Keratinocyte (primary cell): ENCODE results near the gene ANKS1B. TPM values are rescaled to one million over a fixed set of nuclear protein-coding genes. Genes with fewer than 3 reads are reported as not detected.

Source experiments
- DNase-seq: peaks from one replicate; pipeline ENCODE4 v3.0.0-alpha.2; 2011; ENCODE audit warnings: low read depth, missing footprints, low spot score
- FAIRE-seq: peaks from 2 replicates; lab custom pipeline; 2011; peaks lifted over from hg19 to GRCh38; lab: Jason Lieb, UNC
- H2AFZ ChIP-seq: 2 replicates; pipeline ENCODE4 v1.6.0; 2012; ENCODE audit warnings: low read length, control low read depth, inconsistent platforms; ENCODE audit not compliant: control insufficient read depth
- H3K27ac ChIP-seq: 2 replicates; pipeline ENCODE4 v1.5.1; 2011; ENCODE audit warnings: low read length; ENCODE audit not compliant: control insufficient read depth, insufficient read depth
- H3K27me3 ChIP-seq: 3 replicates; pipeline ENCODE4 v1.6.0; 2011; ENCODE audit warnings: low read length; ENCODE audit not compliant: control insufficient read depth, insufficient read depth; ENCODE audit errors: extremely low read depth
- H3K36me3 ChIP-seq, 2 experiments: 2 replicates in 1 of 2; 3 replicates in 1 of 2; pipeline ENCODE4 v1.5.1; 2011; ENCODE audit warnings: low read length in 2 of 2, mild to moderate bottlenecking in 1 of 2; ENCODE audit not compliant: control insufficient read depth in 2 of 2, insufficient read depth in 2 of 2; ENCODE audit errors: extremely low read depth in 1 of 2
- H3K4me1 ChIP-seq: 3 replicates; pipeline ENCODE4 v1.5.1; 2011; ENCODE audit warnings: low read length; ENCODE audit not compliant: control insufficient read depth, insufficient read depth; ENCODE audit errors: extremely low read depth
- H3K4me2 ChIP-seq: 3 replicates; pipeline ENCODE4 v1.6.0; 2011; ENCODE audit warnings: low read depth, low read length; ENCODE audit not compliant: control insufficient read depth, insufficient read depth; ENCODE audit errors: extremely low read depth
- H3K4me3 ChIP-seq, 3 experiments: fragments of 200-600 bp in 1 of 3; sonication (generic) in 1 of 3; 2 replicates in 2 of 3; 3 replicates in 1 of 3; pipeline ENCODE4 v1.5.1; 2011 to 2016; ENCODE audit warnings: low read length in 3 of 3, mild to moderate bottlenecking in 3 of 3, control low read depth in 2 of 3, inconsistent platforms in 1 of 3, low read depth in 1 of 3, mixed read lengths in 1 of 3, mixed run types in 1 of 3, moderate library complexity in 1 of 3; ENCODE audit not compliant: control insufficient read depth in 2 of 3, insufficient read depth in 2 of 3; ENCODE audit errors: extremely low read depth in 1 of 3
- H3K79me2 ChIP-seq: 2 replicates; pipeline ENCODE4 v1.6.0; 2012; ENCODE audit warnings: low read length; ENCODE audit not compliant: control insufficient read depth, insufficient read depth
- H3K9ac ChIP-seq: 3 replicates; pipeline ENCODE4 v1.6.0; 2011; ENCODE audit warnings: low read length; ENCODE audit not compliant: control insufficient read depth, insufficient read depth; ENCODE audit errors: extremely low read depth
- H3K9me1 ChIP-seq: 3 replicates; pipeline ENCODE4 v1.6.0; 2011; ENCODE audit warnings: low read length; ENCODE audit not compliant: control insufficient read depth, insufficient read depth; ENCODE audit errors: extremely low read depth
- H3K9me3 ChIP-seq: 2 replicates; pipeline ENCODE4 v1.5.1; 2012; ENCODE audit warnings: low read depth, low read length; ENCODE audit not compliant: control insufficient read depth
- H4K20me1 ChIP-seq: 3 replicates; pipeline ENCODE4 v1.6.0; 2011; ENCODE audit warnings: low read length; ENCODE audit not compliant: control insufficient read depth, insufficient read depth; ENCODE audit errors: extremely low read depth
- EZH2 ChIP-seq: IDR thresholded peaks from one replicate; pipeline ENCODE4 v1.6.1; 2012; ENCODE audit warnings: inconsistent platforms, mild to moderate bottlenecking, low read length, moderate library complexity
- dilution Hi-C: fragments of 300-500 bp; cut with MboI; formaldehyde crosslinking; loops from one replicate; pipeline ENCODE4 v1.7.0; 2020; ENCODE audit warnings: low sequenced_read_pairs; ENCODE audit not compliant: extremely low pct_ligation_motif_present
- polyA plus RNA-seq, 5 experiments: library from polyadenylated mRNA; depleted of rRNA in 3 of 5; stranded (reverse) in 3 of 5; stranded (forward) in 1 of 5; unstranded in 1 of 5; fragments of >200 nt; gene quantifications; 1 replicate in 1 of 5; 2 replicates in 3 of 5; 3 replicates in 1 of 5; pipeline versions ENCODE4 v1.2.1 to v1.2.3, GENCODE V29; 2011 to 2012; ENCODE audit warnings: missing spikeins in 2 of 5, low read depth in 1 of 5, low replicate concordance in 1 of 5
- TF ChIP-seq, protein P1 (sequence below), 3 experiments: IDR thresholded peaks in 1 of 3; conservative IDR thresholded peaks in 1 of 3; optimal IDR thresholded peaks in 1 of 3; 2 replicates in 2 of 3; 3 replicates in 1 of 3; pipeline versions ENCODE3 to v1.5.1; 2011; ENCODE audit warnings: low read length in 3 of 3, mild to moderate bottlenecking in 3 of 3, moderate library complexity in 2 of 3, control low read depth in 1 of 3, inconsistent platforms in 1 of 3; ENCODE audit not compliant: insufficient read depth in 2 of 3; ENCODE audit errors: extremely low read depth in 1 of 3

Gene ANKS1B
- polyA plus RNA-seq, 1 donor (not counting 4 experiments of a cell fraction or from before 2014, with no cell fraction given) = not detected

DNA sequence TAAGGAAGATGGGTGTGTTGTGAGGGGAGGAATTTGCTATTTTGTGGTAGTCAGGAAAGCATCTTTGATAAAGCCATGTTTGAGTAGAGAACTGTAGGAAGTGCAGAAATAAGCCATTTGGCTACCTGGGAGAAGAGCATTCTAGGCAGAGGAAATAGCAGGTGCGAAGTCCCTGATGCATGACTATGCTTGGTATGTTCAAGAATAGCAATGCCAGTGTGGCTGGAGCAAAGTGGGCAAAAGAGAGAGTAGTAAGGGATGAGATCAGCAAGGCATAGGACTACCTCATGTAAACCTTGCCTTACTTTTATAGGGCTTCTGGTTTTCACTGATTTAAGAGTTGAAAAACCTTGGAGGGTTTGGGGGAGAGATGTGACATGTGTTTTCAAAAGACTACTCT, 702.6 kb downstream of the ANKS1B start:
- FAIRE-seq (no peak), DNase-seq (no peak)
- Histone ChIP-seq H2AFZ (no peak overlapping the region), H3K27ac (no peak overlapping the region), H3K4me1 (no peaks in the 10 kb centered on the region), H4K20me1 (no peaks in the 10 kb centered on the region), H3K27me3 (no peaks in the 10 kb centered on the region), H3K4me3 (no peak overlapping the region), H3K9ac (no peak overlapping the region), H3K9me3 (no peaks in the 10 kb centered on the region), H3K9me1 (no peaks in the 10 kb centered on the region), H3K4me2 (no peak overlapping the region), H3K36me3 (no peaks in the 10 kb centered on the region), H3K79me2 (no peaks in the 10 kb centered on the region)
- dilution Hi-C loops = no loop called here
- TF ChIP-seq EZH2 = no peak

GRCh38 chr12:99281277-99281676, 703.5 kb downstream of the ANKS1B start:
- DNase-seq (no peak), FAIRE-seq (no peak)
- Histone ChIP-seq H4K20me1 (no peaks in the 10 kb centered on the region), H3K9me3 (no peaks in the 10 kb centered on the region), H3K4me2 (no peak overlapping the region), H3K36me3 (no peaks in the 10 kb centered on the region), H3K9ac (no peak overlapping the region), H3K27ac (no peak overlapping the region), H3K4me1 (no peaks in the 10 kb centered on the region), H3K9me1 (no peaks in the 10 kb centered on the region), H3K27me3 (no peaks in the 10 kb centered on the region), H2AFZ (no peak overlapping the region), H3K4me3 (no peak overlapping the region), H3K79me2 (no peaks in the 10 kb centered on the region)
- TF ChIP-seq EZH2 = no peak
- TF ChIP-seq, protein P1, sequence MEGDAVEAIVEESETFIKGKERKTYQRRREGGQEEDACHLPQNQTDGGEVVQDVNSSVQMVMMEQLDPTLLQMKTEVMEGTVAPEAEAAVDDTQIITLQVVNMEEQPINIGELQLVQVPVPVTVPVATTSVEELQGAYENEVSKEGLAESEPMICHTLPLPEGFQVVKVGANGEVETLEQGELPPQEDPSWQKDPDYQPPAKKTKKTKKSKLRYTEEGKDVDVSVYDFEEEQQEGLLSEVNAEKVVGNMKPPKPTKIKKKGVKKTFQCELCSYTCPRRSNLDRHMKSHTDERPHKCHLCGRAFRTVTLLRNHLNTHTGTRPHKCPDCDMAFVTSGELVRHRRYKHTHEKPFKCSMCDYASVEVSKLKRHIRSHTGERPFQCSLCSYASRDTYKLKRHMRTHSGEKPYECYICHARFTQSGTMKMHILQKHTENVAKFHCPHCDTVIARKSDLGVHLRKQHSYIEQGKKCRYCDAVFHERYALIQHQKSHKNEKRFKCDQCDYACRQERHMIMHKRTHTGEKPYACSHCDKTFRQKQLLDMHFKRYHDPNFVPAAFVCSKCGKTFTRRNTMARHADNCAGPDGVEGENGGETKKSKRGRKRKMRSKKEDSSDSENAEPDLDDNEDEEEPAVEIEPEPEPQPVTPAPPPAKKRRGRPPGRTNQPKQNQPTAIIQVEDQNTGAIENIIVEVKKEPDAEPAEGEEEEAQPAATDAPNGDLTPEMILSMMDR (optimal IDR thresholded peaks at IDR 0.05 in 1 of 3, IDR thresholded peaks at IDR 0.05 in 1 of 3, conservative IDR thresholded peaks at IDR 0.05 in 1 of 3; ENCODE audit: extremely low read depth in 1 of 3, insufficient read depth in 2 of 3, low read length in 3 of 3) = no peak
- dilution Hi-C loops = no loop called here

DNA sequence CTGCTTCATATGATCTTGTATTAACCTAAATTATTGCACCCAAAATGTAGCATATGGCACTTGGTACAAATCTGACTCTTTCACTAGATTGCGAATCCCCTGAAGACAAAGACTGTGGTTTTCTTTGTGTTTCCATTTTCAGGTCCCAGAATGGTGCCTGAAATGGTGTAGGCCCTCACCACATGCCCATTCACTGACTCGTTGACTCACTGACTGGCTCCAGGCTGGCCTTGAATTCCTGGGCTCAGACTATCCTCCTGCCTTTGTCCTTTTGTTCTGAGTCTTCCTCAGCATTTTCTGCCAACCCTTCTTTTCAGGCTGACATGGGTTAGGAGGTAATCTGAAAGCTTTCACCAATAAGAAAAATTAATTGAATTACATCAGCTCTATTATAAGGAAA, 705.8 kb downstream of the ANKS1B start:
- no peak overlapping the region for H2AFZ ChIP-seq
- dilution Hi-C loops = no loop called here
- no peaks in the 10 kb centered on the region for H3K4me1 ChIP-seq
- no peak overlapping the region for H3K4me2 ChIP-seq
- H3K27me3 ChIP-seq = no peaks in the 10 kb centered on the region
- FAIRE-seq = no peak
- H3K9me3 ChIP-seq = no peaks in the 10 kb centered on the region
- H3K36me3 ChIP-seq = no peaks in the 10 kb centered on the region
- H3K79me2 ChIP-seq = no peaks in the 10 kb centered on the region
- no peak overlapping the region for H3K4me3 ChIP-seq
- no peaks in the 10 kb centered on the region for H4K20me1 ChIP-seq
- H3K27ac ChIP-seq = no peak overlapping the region
- no peak overlapping the region for H3K9ac ChIP-seq
- no peaks in the 10 kb centered on the region for H3K9me1 ChIP-seq
- TF ChIP-seq, protein P1 (optimal IDR thresholded peaks at IDR 0.05 in 1 of 3, IDR thresholded peaks at IDR 0.05 in 1 of 3, conservative IDR thresholded peaks at IDR 0.05 in 1 of 3; ENCODE audit: extremely low read depth in 1 of 3, insufficient read depth in 2 of 3, low read length in 3 of 3) = no peak
- TF ChIP-seq EZH2 = no peak
- no peak for DNase-seq
